ENCODE measurements around the gene SYNM.

SYNM gene

GRCh38 chr15:99057020-99057419 lies 47.9 kb upstream of the SYNM start:
- TF ChIP-seq CTCF (IDR thresholded peaks at IDR 0.05; ENCODE audit: low read length) (no peak), EZH2 (optimal IDR thresholded peaks at IDR 0.05; ENCODE audit: low read depth, low read length) (no peak), EZH2phosphoT487 (IDR thresholded peaks at IDR 0.05; ENCODE audit: low read length) (no peak)
- no peak overlapping the region for H3K9ac ChIP-seq (ENCODE audit: low read length)

GRCh38 chr15:99057697-99058420 lies 47.0 kb upstream of the SYNM start:
- Histone ChIP-seq H3K27me3 (replicated peaks; ENCODE audit: insufficient read depth, low read length) (peaks cover 10% of the 10 kb centered on the region; the same call in 1 of the 2 replicates), H3F3A (ENCODE audit: insufficient read depth, low read length) (no peaks in the 10 kb centered on the region), H4K20me1 (ENCODE audit: insufficient read depth, low read length) (no peaks in the 10 kb centered on the region), H3K9me3 (replicated peaks; ENCODE audit: insufficient read depth, low read length) (no peaks in the 10 kb centered on the region), H3K4me1 (ENCODE audit: low read length) (no peaks in the 10 kb centered on the region; the same call in 1 of the 2 replicates), H3K4me3 (ENCODE audit: low read length) (no peak overlapping the region), H2AFZ (ENCODE audit: low read length) (no peak overlapping the region), H3K27ac (ENCODE audit: low read length) (no peak overlapping the region), H3K9ac (ENCODE audit: low read length) (no peak overlapping the region), H3K79me2 (ENCODE audit: low read length) (no peaks in the 10 kb centered on the region), H3K4me2 (ENCODE audit: low read depth, low read length) (no peak overlapping the region), H3K9me2 (replicated peaks; ENCODE audit: insufficient read depth, low read length) (no peaks in the 10 kb centered on the region), H3K36me3 (replicated peaks; ENCODE audit: insufficient read depth, low read length) (no peaks in the 10 kb centered on the region)
- DNase-seq: no peak
- TF ChIP-seq EZH2 (optimal IDR thresholded peaks at IDR 0.05; ENCODE audit: low read depth, low read length): no peak
- no peak for TF ChIP-seq EZH2phosphoT487 (IDR thresholded peaks at IDR 0.05; ENCODE audit: low read length)
- TF ChIP-seq CTCF (IDR thresholded peaks at IDR 0.05; ENCODE audit: low read length): no peak

More at GRCh38 chr15:99057020-99057419, 47.9 kb upstream of the SYNM start:
- Histone ChIP-seq H3K27me3 (replicated peaks; ENCODE audit: insufficient read depth, low read length) (peaks cover 8% of the 10 kb centered on the region; the same call in 1 of the 2 replicates), H3F3A (ENCODE audit: insufficient read depth, low read length) (no peaks in the 10 kb centered on the region), H3K36me3 (replicated peaks; ENCODE audit: insufficient read depth, low read length) (no peaks in the 10 kb centered on the region), H4K20me1 (ENCODE audit: insufficient read depth, low read length) (no peaks in the 10 kb centered on the region), H3K4me2 (ENCODE audit: low read depth, low read length) (no peak overlapping the region), H3K79me2 (ENCODE audit: low read length) (no peaks in the 10 kb centered on the region), H3K27ac (ENCODE audit: low read length) (no peak overlapping the region), H3K9me3 (replicated peaks; ENCODE audit: insufficient read depth, low read length) (no peaks in the 10 kb centered on the region), H2AFZ (ENCODE audit: low read length) (no peak overlapping the region), H3K4me3 (ENCODE audit: low read length) (no peak overlapping the region), H3K4me1 (ENCODE audit: low read length) (no peaks in the 10 kb centered on the region; the same call in 1 of the 2 replicates), H3K9me2 (replicated peaks; ENCODE audit: insufficient read depth, low read length) (no peaks in the 10 kb centered on the region)
- DNase-seq: no peak

GRCh38 chr15:99058421-99058870 lies 46.4 kb upstream of the SYNM start:
- no peaks in the 10 kb centered on the region; the same call in 1 of the 2 replicates for H3K4me1 ChIP-seq (ENCODE audit: low read length)
- H3K27ac ChIP-seq (ENCODE audit: low read length): no peak overlapping the region
- H3K9ac ChIP-seq (ENCODE audit: low read length): no peak overlapping the region
- H3K36me3 ChIP-seq (replicated peaks; ENCODE audit: insufficient read depth, low read length): no peaks in the 10 kb centered on the region
- no peaks in the 10 kb centered on the region for H4K20me1 ChIP-seq (ENCODE audit: insufficient read depth, low read length)
- peak overlapping the region; percentile 56; the same call in 1 of the 2 replicates for H2AFZ ChIP-seq (ENCODE audit: low read length)
- no peaks in the 10 kb centered on the region for H3K79me2 ChIP-seq (ENCODE audit: low read length)
- no peaks in the 10 kb centered on the region for H3K9me2 ChIP-seq (replicated peaks; ENCODE audit: insufficient read depth, low read length)
- H3K4me3 ChIP-seq (ENCODE audit: low read length): peak overlapping the region; percentile 43; the same call in 1 of the 2 replicates
- peaks cover 10% of the 10 kb centered on the region; the same call in 1 of the 2 replicates for H3K27me3 ChIP-seq (replicated peaks; ENCODE audit: insufficient read depth, low read length)
- TF ChIP-seq EZH2 (optimal IDR thresholded peaks at IDR 0.05; ENCODE audit: low read depth, low read length): no peak
- H3F3A ChIP-seq (ENCODE audit: insufficient read depth, low read length): no peaks in the 10 kb centered on the region
- DNase-seq: no peak
- no peaks in the 10 kb centered on the region for H3K9me3 ChIP-seq (replicated peaks; ENCODE audit: insufficient read depth, low read length)
- H3K4me2 ChIP-seq (ENCODE audit: low read depth, low read length): peak overlapping the region; percentile 68; the same call in 1 of the 2 replicates
